HepG2 (cell line): ENCODE measurements around the gene CFAP73. TPM values are rescaled to one million over a fixed set of nuclear protein-coding genes. Genes with fewer than 3 reads are reported as not detected.

ENCODE experiments used
- GLMP ChIP-seq: sonication (generic); formaldehyde crosslinking; IDR thresholded peaks from 2 replicates; pipeline ENCODE4 v1.9.0; 2021; ENCODE audit warnings: missing genetic modification reagents, mild to moderate bottlenecking, borderline replicate concordance
- GMEB1 ChIP-seq: sonication (generic); formaldehyde crosslinking; IDR thresholded peaks from 2 replicates; pipeline ENCODE4 v1.5.1; 2020; ENCODE audit warnings: missing genetic modification reagents, mild to moderate bottlenecking, borderline replicate concordance
- IRF9 ChIP-seq: sonication (generic); formaldehyde crosslinking; IDR thresholded peaks from 2 replicates; pipeline ENCODE4 v1.8.0; 2022; ENCODE audit warnings: missing genetic modification reagents, mild to moderate bottlenecking, borderline replicate concordance
- KDM6A ChIP-seq: IDR thresholded peaks from 2 replicates; pipeline ENCODE4 v1.6.1; 2016; ENCODE audit warnings: low read depth
- MATR3 ChIP-seq: sonication (generic); formaldehyde crosslinking; IDR thresholded peaks from 2 replicates; pipeline ENCODE4 v1.4.0; 2020; ENCODE audit warnings: missing genetic modification reagents
- MZF1 ChIP-seq: sonication (generic); formaldehyde crosslinking; IDR thresholded peaks from 2 replicates; pipeline ENCODE4 v1.8.1; 2023; ENCODE audit warnings: mild to moderate bottlenecking, missing genetic modification reagents, borderline replicate concordance
- RBM22 ChIP-seq: fragments of 200-400 bp; formaldehyde crosslinking; optimal IDR thresholded peaks from 2 replicates; pipeline ENCODE3; 2017; ENCODE audit warnings: mild to moderate bottlenecking, low read length, moderate library complexity
- SMAD1 ChIP-seq: sonication (generic); formaldehyde crosslinking; IDR thresholded peaks from 2 replicates; pipeline ENCODE4 v1.4.0; 2020; ENCODE audit warnings: missing genetic modification reagents, low read depth, mild to moderate bottlenecking, borderline replicate concordance
- SOX5 ChIP-seq: IDR thresholded peaks from 2 replicates; pipeline ENCODE4 v1.6.1; 2016; ENCODE audit warnings: borderline replicate concordance
- SP5 ChIP-seq: IDR thresholded peaks from 2 replicates; pipeline ENCODE4 v1.6.1; 2016; ENCODE audit warnings: low read depth, borderline replicate concordance
- ZBTB37 ChIP-seq: sonication (generic); formaldehyde crosslinking; IDR thresholded peaks from 2 replicates; pipeline ENCODE4 v1.4.0; 2020; ENCODE audit warnings: mild to moderate bottlenecking, missing genetic modification reagents
- ZBTB46 ChIP-seq: sonication (generic); formaldehyde crosslinking; IDR thresholded peaks from 2 replicates; pipeline ENCODE4 v1.4.0; 2020; ENCODE audit warnings: mild to moderate bottlenecking, missing genetic modification reagents, borderline replicate concordance
- ZMYM3 ChIP-seq: sonication (generic); formaldehyde crosslinking; IDR thresholded peaks from 2 replicates; pipeline ENCODE4 v1.5.1; 2020; ENCODE audit warnings: mild to moderate bottlenecking, missing genetic modification reagents
- ZNF10 ChIP-seq: sonication (generic); formaldehyde crosslinking; IDR thresholded peaks from 2 replicates; pipeline ENCODE4 v1.4.0; 2020; ENCODE audit warnings: mild to moderate bottlenecking, low read depth, missing genetic modification reagents, borderline replicate concordance
- ZNF280B ChIP-seq: sonication (generic); formaldehyde crosslinking; IDR thresholded peaks from 2 replicates; pipeline ENCODE4 v1.5.0; 2020; ENCODE audit warnings: missing genetic modification reagents, mild to moderate bottlenecking, borderline replicate concordance
- ZNF34 ChIP-seq: sonication (generic); formaldehyde crosslinking; IDR thresholded peaks from 2 replicates; pipeline ENCODE4 v1.4.0; 2020; ENCODE audit warnings: mild to moderate bottlenecking, missing genetic modification reagents, borderline replicate concordance
- ZNF414 ChIP-seq: sonication (generic); formaldehyde crosslinking; IDR thresholded peaks from 2 replicates; pipeline ENCODE4 v1.5.0; 2020; ENCODE audit warnings: missing genetic modification reagents
- ZNF577 ChIP-seq: sonication (generic); formaldehyde crosslinking; IDR thresholded peaks from 2 replicates; pipeline ENCODE4 v1.4.0; 2020; ENCODE audit warnings: mild to moderate bottlenecking, low read depth, missing genetic modification reagents, borderline replicate concordance
- polyA plus RNA-seq, 8 experiments: library from polyadenylated mRNA; depleted of rRNA in 3 of 8; stranded (reverse) in 7 of 8; unstranded in 1 of 8; fragments of >200 nt; fragmentation: Illumina TruSeq in 4 of 8; extraction: Trizol in 4 of 8; gene quantifications; 2 replicates each; pipeline versions ENCODE4 v1.2.1 to v1.2.3, GENCODE V29; 2011 to 2016; ENCODE audit warnings: low read depth in 4 of 8, missing spikeins in 1 of 8, mixed read lengths in 1 of 8; ENCODE audit not compliant: insufficient read depth in 1 of 8
- total RNA-seq, 5 experiments: library from RNA; depleted of rRNA; stranded (reverse); fragments of >200 nt; fragmentation: Illumina TruSeq; extraction: Trizol; gene quantifications; 2 replicates each; pipeline ENCODE4 v1.2.3, GENCODE V29; 2016; ENCODE audit warnings: low read depth in 1 of 5

Gene CFAP73
- total and polyA plus RNA-seq, 2 of the 13 experiments (the other 11 are each of a cell fraction or from before 2014, with no cell fraction given) = not detected

GRCh38 chr12:113185180-113186032, 35.9 kb downstream of the CFAP73 start, which contains the start of the genes DDX54 and RITA1 (continued):
- TF ChIP-seq KDM6A (CRISPR knock-in tag) (no peak), ZNF10 (CRISPR knock-in tag) (no peak), ZNF34 (CRISPR knock-in tag) (no peak), ZNF577 (CRISPR knock-in tag) (no peak), ZMYM3 (CRISPR knock-in tag) (no peak), ZBTB46 (CRISPR knock-in tag) (no peak), SP5 (peak; percentile 54; the same call in 1 of the 2 replicates), SMAD1 (peak; percentile 86), ZNF280B (CRISPR knock-in tag) (no peak; the same call in 1 of the 2 replicates), RBM22 (no peak), ZBTB37 (no peak), IRF9 (peak; percentile 79; the same call in 1 of the 2 replicates), GLMP (CRISPR knock-in tag) (no peak), MATR3 (no peak), SOX5 (CRISPR knock-in tag) (no peak), MZF1 (CRISPR knock-in tag) (no peak), ZNF414 (CRISPR knock-in tag) (no peak; the same call in none of the 2 replicates), GMEB1 (peak; percentile 90)
